HUES48 (cell line): ENCODE results near the gene CSH1.
"Not testable (repeated sequence)": the region's sequence is repeated elsewhere in the genome, so short reads cannot be mapped to it uniquely, and the experiment has no call there.

ENCODE experiments used
- H3K27ac ChIP-seq: one replicate; pipeline ENCODE4 v1.7.0; 2013; ENCODE audit warnings: low read depth, low read length, inconsistent platforms
- H3K27me3 ChIP-seq: 2 replicates; pipeline ENCODE4 v1.6.1; 2013; ENCODE audit warnings: mild to moderate bottlenecking, low read length; ENCODE audit not compliant: control insufficient read depth, insufficient read depth
- H3K36me3 ChIP-seq: 2 replicates; pipeline ENCODE4 v1.6.1; 2013; ENCODE audit warnings: low read length; ENCODE audit not compliant: control insufficient read depth, insufficient read depth
- H3K4me1 ChIP-seq: 2 replicates; pipeline ENCODE4 v1.6.1; 2013; ENCODE audit warnings: mild to moderate bottlenecking, low read length; ENCODE audit not compliant: control insufficient read depth, insufficient read depth
- H3K4me3 ChIP-seq: 2 replicates; pipeline ENCODE4 v1.5.1; 2013; ENCODE audit warnings: mild to moderate bottlenecking, low read depth, low read length
- H3K9ac ChIP-seq: 2 replicates; pipeline ENCODE4 v1.6.1; 2013; ENCODE audit warnings: mild to moderate bottlenecking, low read depth, low read length, moderate library complexity
- H3K9me3 ChIP-seq: 2 replicates; pipeline ENCODE4 v1.6.1; 2013; ENCODE audit warnings: low read length; ENCODE audit not compliant: control insufficient read depth, insufficient read depth

The CSH1 gene

GRCh38 chr17:63901971-63902370, 5.6 kb upstream of the CSH1 start:
- H3K36me3 ChIP-seq, H3K27me3 ChIP-seq, H3K4me3 ChIP-seq, H3K4me1 ChIP-seq, H3K9ac ChIP-seq, H3K27ac ChIP-seq, H3K9me3 ChIP-seq: not testable (repeated sequence)

GRCh38 chr17:63898899-63899798, 2.8 kb upstream of the CSH1 start:
- H3K4me1 ChIP-seq, H3K36me3 ChIP-seq, H3K9ac ChIP-seq, H3K4me3 ChIP-seq, H3K27me3 ChIP-seq, H3K27ac ChIP-seq, H3K9me3 ChIP-seq: not testable (repeated sequence)

DNA sequence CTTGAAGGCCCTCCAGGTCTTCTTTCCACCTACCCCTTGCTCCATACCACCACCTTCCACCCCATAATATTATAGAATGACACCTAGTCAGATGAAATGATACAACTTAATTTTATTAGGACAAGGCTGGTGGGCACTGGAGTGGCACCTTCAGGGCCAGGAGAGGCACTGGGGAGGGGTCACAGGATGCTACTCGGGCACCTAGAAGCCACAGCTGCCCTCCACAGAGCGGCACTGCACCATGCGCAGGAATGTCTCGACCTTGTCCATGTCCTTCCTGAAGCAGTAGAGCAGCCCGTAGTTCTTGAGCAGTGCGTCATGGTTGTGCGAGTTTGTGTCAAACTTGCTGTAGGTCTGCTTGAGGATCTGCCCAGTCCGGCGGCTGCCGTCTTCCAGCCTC, 1.6 kb downstream of the CSH1 start:
- not testable (repeated sequence) for H3K9me3 ChIP-seq, H3K36me3 ChIP-seq, H3K27ac ChIP-seq, H3K9ac ChIP-seq, H3K4me1 ChIP-seq, H3K4me3 ChIP-seq, H3K27me3 ChIP-seq

GRCh38 chr17:63894021-63894420, 2.4 kb downstream of the CSH1 start:
- not testable (repeated sequence) for H3K27ac ChIP-seq, H3K4me1 ChIP-seq, H3K4me3 ChIP-seq, H3K36me3 ChIP-seq, H3K9ac ChIP-seq, H3K9me3 ChIP-seq, H3K27me3 ChIP-seq

DNA sequence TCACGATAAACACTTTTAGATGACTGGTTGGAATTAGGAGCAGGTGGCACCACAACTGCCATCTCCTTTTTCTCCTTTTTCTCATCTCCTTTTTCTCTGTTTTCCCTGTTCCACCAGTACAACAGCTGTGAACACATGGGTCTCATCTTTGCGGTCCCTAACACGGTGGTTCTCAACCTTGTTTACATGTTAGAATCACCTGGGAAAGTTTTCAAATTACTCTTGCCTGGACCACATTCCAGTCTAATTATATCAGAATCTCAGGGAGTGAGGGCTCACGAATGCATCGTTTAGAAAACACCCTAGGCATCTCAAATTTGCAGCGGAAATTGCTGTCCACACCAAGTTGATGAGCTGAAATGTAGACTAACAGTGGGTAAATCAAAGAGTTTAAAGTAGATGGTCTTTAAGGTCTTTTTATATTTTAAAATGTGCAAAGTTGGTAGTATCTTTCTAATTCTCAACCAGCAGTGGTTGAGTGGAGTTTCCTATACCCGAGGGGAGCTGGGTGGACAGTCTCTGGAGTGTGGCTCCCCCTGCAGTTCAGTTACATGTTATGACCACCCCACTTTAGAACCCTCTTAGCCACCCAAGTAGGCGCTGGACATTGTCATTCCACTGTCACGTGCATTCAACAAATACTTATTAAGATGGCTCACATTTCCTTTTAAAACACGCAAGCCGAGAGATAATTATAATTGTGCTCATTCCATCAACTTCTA, 3.9 kb downstream of the CSH1 start:
- not testable (repeated sequence) for H3K27me3 ChIP-seq, H3K36me3 ChIP-seq, H3K27ac ChIP-seq, H3K4me1 ChIP-seq, H3K4me3 ChIP-seq, H3K9me3 ChIP-seq, H3K9ac ChIP-seq

DNA sequence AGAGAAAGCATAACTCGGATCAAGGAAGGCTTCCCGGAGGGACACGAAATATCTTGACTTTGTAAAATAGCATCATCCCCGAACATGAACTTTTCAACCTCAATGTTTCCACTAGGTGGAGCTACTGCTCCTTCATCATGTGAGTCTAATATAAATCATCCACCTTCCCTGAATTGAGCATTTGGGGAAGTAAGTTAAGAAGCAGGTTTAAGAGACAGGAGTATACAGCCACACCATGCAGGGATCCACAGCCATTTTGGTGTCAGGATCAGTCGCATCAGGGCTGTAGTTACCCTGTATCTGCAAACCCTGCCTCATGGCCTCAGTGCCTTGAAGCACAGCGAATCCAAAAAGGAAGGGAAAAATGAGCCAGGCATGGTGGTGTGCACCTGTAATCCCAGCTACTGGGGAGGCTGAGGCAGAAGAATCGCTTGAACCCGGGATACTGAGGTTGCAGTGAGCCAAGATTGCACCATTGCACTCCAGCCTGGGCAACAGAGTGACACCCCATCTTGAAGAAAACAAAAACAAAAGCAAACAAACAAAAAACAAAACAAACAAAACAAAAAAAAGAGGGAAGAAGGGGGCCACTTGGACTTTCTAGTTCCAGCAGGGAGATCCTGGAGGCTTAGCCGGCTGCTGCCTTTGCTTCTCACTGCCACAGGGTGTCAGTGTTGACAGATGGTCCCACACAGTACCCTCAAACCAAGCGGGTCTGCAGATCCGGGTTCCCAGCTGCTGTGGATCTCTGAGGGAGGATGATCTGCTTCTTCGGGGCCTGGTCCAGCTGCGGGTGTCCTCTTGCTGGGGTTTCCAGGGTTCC, 7.1 kb downstream of the CSH1 start:
- H3K27ac ChIP-seq, H3K9ac ChIP-seq, H3K36me3 ChIP-seq, H3K9me3 ChIP-seq, H3K27me3 ChIP-seq, H3K4me1 ChIP-seq, H3K4me3 ChIP-seq: not testable (repeated sequence)

DNA sequence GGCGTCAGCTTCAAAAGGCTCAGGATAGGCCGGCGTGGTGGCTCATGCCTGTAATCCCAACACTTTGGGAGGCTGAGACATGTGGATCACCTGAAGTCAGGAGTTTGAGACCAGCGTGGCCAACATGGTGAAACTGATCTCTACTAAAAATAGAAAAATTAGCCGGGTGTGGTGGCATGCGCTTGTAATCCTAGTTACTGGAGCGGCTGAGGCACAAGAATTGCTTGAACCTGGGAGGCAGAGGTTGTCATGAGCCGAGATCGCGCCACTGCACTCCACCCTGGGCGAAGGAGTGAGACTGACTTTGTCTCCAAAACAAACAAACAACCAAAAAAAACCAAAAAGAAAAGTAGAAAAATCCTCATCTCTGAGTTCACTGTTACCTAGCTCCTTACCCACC, 11.3 kb downstream of the CSH1 start:
- H3K36me3 ChIP-seq, H3K27me3 ChIP-seq, H3K27ac ChIP-seq, H3K4me1 ChIP-seq, H3K4me3 ChIP-seq, H3K9me3 ChIP-seq, H3K9ac ChIP-seq: not testable (repeated sequence)

- not testable (repeated sequence) for H3K36me3 ChIP-seq, H3K27ac ChIP-seq, H3K9ac ChIP-seq, H3K9me3 ChIP-seq, H3K27me3 ChIP-seq, H3K4me1 ChIP-seq, H3K4me3 ChIP-seq
Observed at GRCh38 chr17:63882626-63883126, 13.7 kb downstream of the CSH1 start.

GRCh38 chr17:63881935-63882601, 14.3 kb downstream of the CSH1 start, which contains the start of gene GH2:
GH2 (minus strand) TSS chr17:63881944; CDS start chr17:63881801, 143 bp downstream.
- Histone ChIP-seq H3K27me3 (no peaks in the 10 kb centered on the region), H3K9ac (no peak within 1 kb of the TSS), H3K4me3 (no peak within 1 kb of the TSS)

GRCh38 chr17:63881337-63881736, 15.0 kb downstream of the CSH1 start:
- not testable (repeated sequence) for H3K4me3 ChIP-seq

More at GRCh38 chr17:63881935-63882601, 14.3 kb downstream of the CSH1 start, which contains the start of gene GH2:
- H3K27ac ChIP-seq: no peak within 1 kb of the TSS
- no peaks in the 10 kb centered on the region for H3K36me3 ChIP-seq
- no peaks in the 10 kb centered on the region for H3K9me3 ChIP-seq
- H3K4me1 ChIP-seq: peaks cover 4% of the 10 kb centered on the region; the same call in 1 of the 2 replicates

More at GRCh38 chr17:63881337-63881736, 15.0 kb downstream of the CSH1 start:
- H3K27me3 ChIP-seq, H3K36me3 ChIP-seq, H3K4me1 ChIP-seq, H3K9me3 ChIP-seq, H3K9ac ChIP-seq, H3K27ac ChIP-seq: not testable (repeated sequence)
